IMR-90 (cell line): Measurements from ENCODE around the gene FAM219A. TPM values are rescaled to one million over a fixed set of nuclear protein-coding genes. Genes with fewer than 3 reads are reported as not detected.

Source experiments
- ATAC-seq: fragments of 200-7000 bp; cut with Tn5 transposase; 2 replicates; pipeline ENCODE4 v1.9.1; 2020; ENCODE audit warnings: low read depth, mild to moderate bottlenecking, moderate library complexity
- BruUV-seq: library from RNA; stranded (reverse); fragments of 400-500 nt; replicated peaks from 2 replicates; lab custom pipeline; 2021; lab: Mats Ljungman, UMichigan
- CTCF ChIA-PET: fragments of 300-600 bp; formaldehyde crosslinking; extraction: SDS; loops from one replicate; lab custom pipeline; 2021; ENCODE audit warnings: antibody characterized with exemption; lab: Yijun Ruan, JAX
- POLR2A ChIA-PET: fragments of 300-600 bp; sonication (Branson Sonifier 250); formaldehyde crosslinking; loops from one replicate; lab custom pipeline; 2022; ENCODE audit warnings: antibody characterized with exemption; ENCODE audit not compliant: unreplicated experiment; lab: Charles Lee
- DNase-seq: peaks from one replicate; pipeline ENCODE4 v3.0.0; 2013
- H2AFZ ChIP-seq: replicated peaks from 2 replicates; pipeline ENCODE3; 2013; ENCODE audit warnings: low read length, mild to moderate bottlenecking; ENCODE audit not compliant: poor library complexity
- H2AK5ac ChIP-seq: 2 replicates; pipeline ENCODE4 v1.6.1; 2013; ENCODE audit warnings: low read depth, low read length, inconsistent platforms
- H2AK9ac ChIP-seq: replicated peaks from 2 replicates; pipeline ENCODE3; 2013; ENCODE audit warnings: mild to moderate bottlenecking, low read depth, low read length, moderate library complexity; ENCODE audit not compliant: poor library complexity
- H2BK120ac ChIP-seq: 2 replicates; pipeline ENCODE4 v1.6.1; 2013; ENCODE audit warnings: low read depth, low read length, inconsistent platforms
- H2BK15ac ChIP-seq: 3 replicates; pipeline ENCODE4 v1.6.1; 2013; ENCODE audit warnings: low read depth, low read length, inconsistent platforms
- H2BK20ac ChIP-seq: 2 replicates; pipeline ENCODE4 v1.6.1; 2013; ENCODE audit warnings: low read depth, mild to moderate bottlenecking, inconsistent platforms, low read length, moderate library complexity
- H2BK5ac ChIP-seq: 2 replicates; pipeline ENCODE4 v1.6.1; 2013; ENCODE audit warnings: mild to moderate bottlenecking, low read depth, low read length, inconsistent platforms; ENCODE audit not compliant: poor library complexity, severe bottlenecking
- H3K14ac ChIP-seq: replicated peaks from 2 replicates; pipeline ENCODE4 v1.6.1; 2013; ENCODE audit warnings: low read depth, low read length, inconsistent platforms
- H3K18ac ChIP-seq: 2 replicates; pipeline ENCODE4 v1.6.1; 2013; ENCODE audit warnings: low read depth, low read length, control low read depth
- H3K23ac ChIP-seq: 2 replicates; pipeline ENCODE4 v1.6.1; 2013; ENCODE audit warnings: low read depth, low read length, inconsistent platforms
- H3K27ac ChIP-seq: 2 replicates; pipeline ENCODE4 v1.5.1; 2013; ENCODE audit warnings: mild to moderate bottlenecking, control low read depth, low read length; ENCODE audit not compliant: insufficient read depth
- H3K27me3 ChIP-seq: 2 replicates; pipeline ENCODE4 v1.6.1; 2013; ENCODE audit warnings: low read length; ENCODE audit not compliant: control insufficient read depth, insufficient read depth
- H3K36me3 ChIP-seq: 2 replicates; pipeline ENCODE4 v1.6.1; 2013; ENCODE audit warnings: low read length, mixed read lengths; ENCODE audit not compliant: control insufficient read depth, insufficient read depth
- H3K4ac ChIP-seq: 2 replicates; pipeline ENCODE4 v1.6.1; 2013; ENCODE audit warnings: low read depth, low read length, inconsistent platforms
- H3K4me1 ChIP-seq: 2 replicates; pipeline ENCODE4 v1.6.1; 2013; ENCODE audit warnings: low read length, mixed read lengths; ENCODE audit not compliant: control insufficient read depth, insufficient read depth
- H3K4me2 ChIP-seq: 2 replicates; pipeline ENCODE4 v1.6.1; 2013; ENCODE audit warnings: low read depth, mild to moderate bottlenecking, control low read depth, low read length, moderate library complexity
- H3K4me3 ChIP-seq: 2 replicates; pipeline ENCODE4 v1.5.1; 2013; ENCODE audit warnings: low read depth, mild to moderate bottlenecking, control low read depth, low read length, moderate library complexity; ENCODE audit not compliant: insufficient read depth
- H3K56ac ChIP-seq: 2 replicates; pipeline ENCODE4 v1.6.1; 2013; ENCODE audit warnings: low read length, inconsistent platforms; ENCODE audit not compliant: insufficient read depth; ENCODE audit errors: extremely low read depth
- H3K79me1 ChIP-seq, 2 experiments: 2 replicates each; pipeline ENCODE4 v1.6.1; 2013; ENCODE audit warnings: low read length in 2 of 2, inconsistent platforms in 1 of 2, low read depth in 1 of 2
- H3K9ac ChIP-seq: 2 replicates; pipeline ENCODE4 v1.6.1; 2013; ENCODE audit warnings: low read depth, low read length, control low read depth
- H3K9me1 ChIP-seq: 2 replicates; pipeline ENCODE4 v1.6.1; 2013; ENCODE audit warnings: low read length, inconsistent platforms; ENCODE audit not compliant: insufficient read depth
- H3K9me3 ChIP-seq: 2 replicates; pipeline ENCODE4 v1.6.1; 2013; ENCODE audit warnings: low read length; ENCODE audit not compliant: control insufficient read depth, insufficient read depth
- H4K20me1 ChIP-seq: 2 replicates; pipeline ENCODE4 v1.6.1; 2013; ENCODE audit warnings: low read length, inconsistent platforms; ENCODE audit not compliant: insufficient read depth
- H4K5ac ChIP-seq: 2 replicates; pipeline ENCODE4 v1.6.1; 2013; ENCODE audit warnings: mild to moderate bottlenecking, low read depth, low read length, control low read depth
- H4K8ac ChIP-seq, 2 experiments: 2 replicates each; pipeline ENCODE4 v1.6.1; 2013; ENCODE audit warnings: low read depth in 2 of 2, low read length in 2 of 2, control low read depth in 1 of 2, inconsistent platforms in 1 of 2
- H4K91ac ChIP-seq: 2 replicates; pipeline ENCODE4 v1.6.1; 2013; ENCODE audit warnings: low read depth, low read length, inconsistent platforms; ENCODE audit not compliant: insufficient read depth
- BHLHE40 ChIP-seq: fragments of 150-350 bp; IDR thresholded peaks from 2 replicates; pipeline ENCODE4 v1.6.1; 2016; ENCODE audit warnings: mild to moderate bottlenecking, low read depth, low read length
- CEBPB ChIP-seq: IDR thresholded peaks from 2 replicates; pipeline ENCODE4 v1.6.1; 2012; ENCODE audit warnings: low read depth, low read length, improper control_type of control experiment
- CHD1 ChIP-seq: IDR thresholded peaks from 2 replicates; pipeline ENCODE4 v1.6.1; 2012; ENCODE audit warnings: low read depth, low read length, improper control_type of control experiment
- CTCF ChIP-seq: conservative IDR thresholded peaks from 2 replicates; pipeline ENCODE4 v1.5.1; 2012; ENCODE audit warnings: mild to moderate bottlenecking, low read depth, low read length, improper control_type of control experiment
- FOS ChIP-seq: fragments of 150-350 bp; IDR thresholded peaks from 2 replicates; pipeline ENCODE4 v1.6.1; 2016; ENCODE audit warnings: low read depth, low read length
- MAFK ChIP-seq: IDR thresholded peaks from 2 replicates; pipeline ENCODE4 v1.6.1; 2012; ENCODE audit warnings: low read depth, low read length, improper control_type of control experiment
- MAZ ChIP-seq: IDR thresholded peaks from 2 replicates; pipeline ENCODE4 v1.6.1; 2012; ENCODE audit warnings: low read depth, mild to moderate bottlenecking, low read length, improper control_type of control experiment, moderate library complexity, borderline replicate concordance
- MXI1 ChIP-seq: IDR thresholded peaks from 2 replicates; pipeline ENCODE4 v1.6.1; 2012; ENCODE audit warnings: low read depth, mild to moderate bottlenecking, low read length, moderate library complexity, borderline replicate concordance
- NFE2L2 ChIP-seq: fragments of 150-350 bp; IDR thresholded peaks from 2 replicates; pipeline ENCODE4 v1.6.1; 2016; ENCODE audit warnings: low read depth, mild to moderate bottlenecking, low read length
- POLR2A ChIP-seq: IDR thresholded peaks from 2 replicates; pipeline ENCODE4 v1.6.1; 2012; ENCODE audit warnings: mild to moderate bottlenecking, low read depth, low read length
- RAD21 ChIP-seq: IDR thresholded peaks from 2 replicates; pipeline ENCODE4 v1.6.1; 2012; ENCODE audit warnings: low read length, improper control_type of control experiment
- RCOR1 ChIP-seq: IDR thresholded peaks from 2 replicates; pipeline ENCODE4 v1.6.1; 2012; ENCODE audit warnings: mild to moderate bottlenecking, low read length, improper control_type of control experiment; ENCODE audit not compliant: insufficient replicate concordance
- RFX5 ChIP-seq: IDR thresholded peaks from 2 replicates; pipeline ENCODE4 v1.8.0; 2012; ENCODE audit warnings: low read depth, mild to moderate bottlenecking, low read length, moderate library complexity
- SMC3 ChIP-seq: fragments of 150-350 bp; IDR thresholded peaks from 2 replicates; pipeline ENCODE4 v1.6.1; 2016; ENCODE audit warnings: low read depth, mild to moderate bottlenecking, antibody characterized with exemption, low read length, moderate library complexity
- WGBS, 2 experiments: methylation state at CpG; one replicate each; pipeline versions ENCODE4 v1.1.5 to v1.1.7; 2013; ENCODE audit warnings: missing lambda C conversion rate in 2 of 2; ENCODE audit not compliant: insufficient read length in 1 of 2; ENCODE audit errors: extremely low coverage in 2 of 2; 5-methylcytosine and 5-hydroxymethylcytosine counted together
- dilution Hi-C: fragments of 300-500 bp; cut with HindIII; formaldehyde crosslinking; loops from one replicate; pipeline ENCODE4 v1.14.3; 2018; ENCODE audit warnings: low sequenced_read_pairs; ENCODE audit not compliant: unreplicated experiment
- in situ Hi-C: fragments of 300-500 bp; cut with MboI; formaldehyde crosslinking; loops from 3 replicates; pipeline ENCODE4 v1.14.3; 2019; ENCODE audit warnings: low sequenced_read_pairs, inconsistent platforms, mixed read lengths
- intact Hi-C: fragments of 100-400 bp; cut with micrococcal nuclease; formaldehyde crosslinking; loops from 2 replicates; pipeline ENCODE4 v1.10.0; 2022
- polyA plus RNA-seq, 3 experiments: library from polyadenylated mRNA; depleted of rRNA; stranded (reverse); fragments of >200 nt; gene quantifications; 2 replicates each; pipeline ENCODE4 v1.2.3, GENCODE V29; 2012; ENCODE audit warnings: low replicate concordance in 1 of 3
- total RNA-seq: library from RNA; depleted of rRNA; stranded (reverse); fragments of >200 nt; gene quantifications from 2 replicates; pipeline ENCODE4 v1.2.3, GENCODE V29; 2012
- TF ChIP-seq, protein P1 (sequence below): fragments of 150-350 bp; IDR thresholded peaks from 2 replicates; pipeline ENCODE4 v1.6.1; 2016; ENCODE audit warnings: low read depth, mild to moderate bottlenecking, low read length, moderate library complexity, borderline replicate concordance
- TF ChIP-seq, protein P2 (sequence below): fragments of 150-350 bp; IDR thresholded peaks from 2 replicates; pipeline ENCODE4 v1.6.1; 2017; ENCODE audit warnings: mild to moderate bottlenecking, antibody characterized with exemption, low read length, low read depth

Gene FAM219A
- total and polyA plus RNA-seq, 2 of the 4 experiments (the other 2 are of a cell fraction): 4.8 to 20.8 TPM

- H3K27ac ChIP-seq: no peak overlapping the region
- no peak overlapping the region for H3K14ac ChIP-seq
- POLR2A ChIA-PET: no interaction called here
- no peaks in the 10 kb centered on the region; the same call in 1 of the 2 replicates for H3K4me1 ChIP-seq
- no peak overlapping the region for H3K18ac ChIP-seq
- no peak overlapping the region for H4K8ac ChIP-seq
- TF ChIP-seq NFE2L2 (no peak), RCOR1 (no peak), MAFK (no peak), CHD1 (no peak), CEBPB (no peak), MAZ (no peak), SMC3 (no peak), BHLHE40 (no peak), MXI1 (no peak), FOS (no peak), RFX5 (no peak), CTCF (no peak), POLR2A (no peak), RAD21 (no peak)
- TF ChIP-seq, protein P1, sequence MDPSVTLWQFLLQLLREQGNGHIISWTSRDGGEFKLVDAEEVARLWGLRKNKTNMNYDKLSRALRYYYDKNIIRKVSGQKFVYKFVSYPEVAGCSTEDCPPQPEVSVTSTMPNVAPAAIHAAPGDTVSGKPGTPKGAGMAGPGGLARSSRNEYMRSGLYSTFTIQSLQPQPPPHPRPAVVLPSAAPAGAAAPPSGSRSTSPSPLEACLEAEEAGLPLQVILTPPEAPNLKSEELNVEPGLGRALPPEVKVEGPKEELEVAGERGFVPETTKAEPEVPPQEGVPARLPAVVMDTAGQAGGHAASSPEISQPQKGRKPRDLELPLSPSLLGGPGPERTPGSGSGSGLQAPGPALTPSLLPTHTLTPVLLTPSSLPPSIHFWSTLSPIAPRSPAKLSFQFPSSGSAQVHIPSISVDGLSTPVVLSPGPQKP: no peak
- TF ChIP-seq, protein P2, sequence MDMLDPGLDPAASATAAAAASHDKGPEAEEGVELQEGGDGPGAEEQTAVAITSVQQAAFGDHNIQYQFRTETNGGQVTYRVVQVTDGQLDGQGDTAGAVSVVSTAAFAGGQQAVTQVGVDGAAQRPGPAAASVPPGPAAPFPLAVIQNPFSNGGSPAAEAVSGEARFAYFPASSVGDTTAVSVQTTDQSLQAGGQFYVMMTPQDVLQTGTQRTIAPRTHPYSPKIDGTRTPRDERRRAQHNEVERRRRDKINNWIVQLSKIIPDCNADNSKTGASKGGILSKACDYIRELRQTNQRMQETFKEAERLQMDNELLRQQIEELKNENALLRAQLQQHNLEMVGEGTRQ: no peak
- no peak for ATAC-seq
- H3K27me3 ChIP-seq: peaks cover 53% of the 10 kb centered on the region
- no TSS peak for BruUV-seq
- no peak overlapping the region for H2AK9ac ChIP-seq
- no peak overlapping the region for H3K9ac ChIP-seq
- H3K4ac ChIP-seq: no peak overlapping the region
- no peaks in the 10 kb centered on the region for H3K36me3 ChIP-seq
- no peak overlapping the region for H2BK15ac ChIP-seq
- no peak overlapping the region for H2BK20ac ChIP-seq
- no peaks in the 10 kb centered on the region for H3K9me1 ChIP-seq
- no CpG with 5 or more reads among the region's 10 CpGs for WGBS, 2 experiments
- no peak overlapping the region for H4K91ac ChIP-seq
- H3K79me1 ChIP-seq: no peaks in the 10 kb centered on the region
- H2AFZ ChIP-seq: no peak overlapping the region
- dilution Hi-C loops (no loop called here), in situ Hi-C loops (no loop called here), intact Hi-C loops (no loop called here)
- CTCF ChIA-PET: interaction anchor here (0.5 to 2.5 kb wide), 5 partner anchors 64 to 98 kb away, joined by 3 to 13 read pairs (median 3); no protein-coding TSS in a partner anchor
- H3K23ac ChIP-seq: no peak overlapping the region
- H2BK5ac ChIP-seq: no peak overlapping the region
- no peak overlapping the region for H2BK120ac ChIP-seq
- H3K56ac ChIP-seq: no peak overlapping the region
- no peak overlapping the region for H3K4me3 ChIP-seq
- no peak overlapping the region for H4K5ac ChIP-seq
- H3K9me3 ChIP-seq: no peaks in the 10 kb centered on the region
- H3K4me2 ChIP-seq: no peak overlapping the region
- no peak overlapping the region for H2AK5ac ChIP-seq
- no peak for DNase-seq
- no peaks in the 10 kb centered on the region; the same call in 1 of the 2 replicates for H4K20me1 ChIP-seq
Observed at GRCh38 chr9:34502471-34502870, 44.1 kb upstream of the FAM219A start.
